Activated naive CD8-positive, alpha-beta T cell treated with anti-CD3 and anti-CD28 coated beads, Interleukin-2, amount 50 U/mL, for 24 hours (primary cell): Measurements from ENCODE around the gene LRRC8C.
"Not testable (repeated sequence)": the region's sequence is repeated elsewhere in the genome, so short reads cannot be mapped to it uniquely, and the experiment has no call there.

ENCODE experiments used
- ATAC-seq: fragments of 150-1000 bp; cut with Tn5 transposase; one replicate; pipeline ENCODE4 v1.10.0; 2021
- DNase-seq: peaks from one replicate; pipeline ENCODE4 v3.0.0; 2021
- H3K27ac Mint-ChIP-seq: one replicate; pipeline ENCODE4 v1.8.0; 2021; ENCODE audit warnings: mild to moderate bottlenecking, mixed read lengths
- H3K27me3 Mint-ChIP-seq: one replicate; pipeline ENCODE4 v1.8.0; 2021; ENCODE audit warnings: mixed read lengths
- H3K36me3 Mint-ChIP-seq: one replicate; pipeline ENCODE4 v1.8.0; 2021; ENCODE audit warnings: low read depth, mixed read lengths
- H3K4me1 Mint-ChIP-seq: one replicate; pipeline ENCODE4 v1.8.0; 2021; ENCODE audit warnings: mixed read lengths
- H3K4me3 Mint-ChIP-seq: one replicate; pipeline ENCODE4 v1.8.0; 2021; ENCODE audit warnings: mild to moderate bottlenecking, moderate library complexity, mixed read lengths
- H3K9me3 Mint-ChIP-seq: one replicate; pipeline ENCODE4 v1.8.0; 2021; ENCODE audit warnings: mixed read lengths

The LRRC8C gene

DNA sequence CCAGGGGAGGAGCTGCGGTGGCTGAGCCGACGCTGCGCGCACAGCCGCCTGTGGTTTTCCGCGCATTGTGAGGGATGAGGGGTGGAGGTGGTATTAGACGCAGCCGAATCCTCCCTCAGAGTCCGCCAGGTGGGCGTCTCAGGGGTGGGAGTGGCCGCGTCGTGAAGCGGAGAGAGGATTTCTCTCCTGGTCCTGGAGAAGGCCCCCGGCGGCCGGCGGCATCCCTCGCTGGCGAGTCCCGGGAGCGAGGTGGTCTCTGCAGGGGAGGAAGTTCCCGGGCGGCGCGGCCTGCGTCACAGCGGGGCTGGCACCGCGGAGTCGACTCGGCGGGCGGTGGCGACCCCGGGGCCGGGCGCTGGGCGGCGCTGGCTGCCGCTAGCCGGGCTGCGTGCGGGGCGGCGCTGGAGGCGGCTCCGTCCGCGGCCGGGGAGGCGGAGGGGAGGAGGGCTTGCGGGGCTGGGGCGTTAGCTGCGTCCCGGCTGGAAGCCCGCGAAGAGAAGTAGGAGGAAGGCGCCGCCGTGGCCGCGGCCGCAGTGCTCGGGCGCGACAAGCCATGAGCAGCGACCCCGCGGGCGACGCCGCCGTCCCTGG, at the start of gene LRRC8C:
Gene LRRC8C, plus strand, starts transcription at position 464 of the 591 bp plus-strand sequence. CDS start 53,354 bp downstream, outside the sequence.
- DNase-seq = peak; percentile 91

DNA sequence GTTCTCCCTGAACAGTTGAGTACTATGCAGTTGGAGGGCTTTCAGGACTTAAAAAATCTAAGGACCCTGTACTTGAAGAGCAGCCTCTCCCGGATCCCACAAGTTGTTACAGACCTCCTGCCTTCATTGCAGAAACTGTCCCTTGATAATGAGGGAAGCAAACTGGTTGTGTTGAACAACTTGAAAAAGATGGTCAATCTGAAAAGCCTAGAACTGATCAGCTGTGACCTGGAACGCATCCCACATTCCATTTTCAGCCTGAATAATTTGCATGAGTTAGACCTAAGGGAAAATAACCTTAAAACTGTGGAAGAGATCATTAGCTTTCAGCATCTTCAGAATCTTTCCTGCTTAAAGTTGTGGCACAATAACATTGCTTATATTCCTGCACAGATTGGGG, 48.7 kb upstream of the LRRC8C start:
- Mint-ChIP-seq H3K4me1 (peaks cover 60% of the 10 kb centered on the region), H3K27ac (no peak overlapping the region), H3K36me3 (peaks cover 79% of the 10 kb centered on the region), H3K4me3 (no peak overlapping the region), H3K27me3 (no peaks in the 10 kb centered on the region), H3K9me3 (no peaks in the 10 kb centered on the region)
- DNase-seq (no peak), ATAC-seq (no peak)

More for the DNA sequence above, at the start of gene LRRC8C:
- H3K4me3 Mint-ChIP-seq = peak within 1 kb of the TSS; percentile 89
- no peaks in the 10 kb centered on the region for H3K27me3 Mint-ChIP-seq
- H3K27ac Mint-ChIP-seq = peak within 1 kb of the TSS; percentile 93
- H3K4me1 Mint-ChIP-seq = peaks cover 71% of the 10 kb centered on the region
- no peaks in the 10 kb centered on the region for H3K9me3 Mint-ChIP-seq
- peak; percentile 85 for ATAC-seq
- peaks cover 44% of the 10 kb centered on the region for H3K36me3 Mint-ChIP-seq

GRCh38 chr1:89584781-89585180, 48.1 kb upstream of the LRRC8C start:
- Mint-ChIP-seq H3K27me3 (no peaks in the 10 kb centered on the region), H3K4me3 (no peak overlapping the region), H3K27ac (no peak overlapping the region), H3K4me1 (peaks cover 63% of the 10 kb centered on the region), H3K9me3 (no peaks in the 10 kb centered on the region), H3K36me3 (peaks cover 80% of the 10 kb centered on the region)
- DNase-seq (no peak), ATAC-seq (no peak)

GRCh38 chr1:89587729-89588161, 45.2 kb upstream of the LRRC8C start:
- H3K27me3 Mint-ChIP-seq = no peaks in the 10 kb centered on the region
- ATAC-seq = no peak
- peak overlapping the region; percentile 29 for H3K27ac Mint-ChIP-seq
- H3K9me3 Mint-ChIP-seq = no peaks in the 10 kb centered on the region
- peaks cover 63% of the 10 kb centered on the region for H3K36me3 Mint-ChIP-seq
- no peak for DNase-seq
- H3K4me3 Mint-ChIP-seq = no peak overlapping the region
- H3K4me1 Mint-ChIP-seq = peaks cover 68% of the 10 kb centered on the region

- DNase-seq (no peak), ATAC-seq (peak; percentile 57)
- H3K27me3 Mint-ChIP-seq = no peaks in the 10 kb centered on the region
- H3K4me3 Mint-ChIP-seq = no peak overlapping the region
- peaks cover 75% of the 10 kb centered on the region for H3K4me1 Mint-ChIP-seq
- H3K27ac Mint-ChIP-seq = peak overlapping the region; percentile 53
- peaks cover 60% of the 10 kb centered on the region for H3K36me3 Mint-ChIP-seq
- H3K9me3 Mint-ChIP-seq = no peaks in the 10 kb centered on the region
Measured at GRCh38 chr1:89588480-89588879, 44.4 kb upstream of the LRRC8C start.

DNA sequence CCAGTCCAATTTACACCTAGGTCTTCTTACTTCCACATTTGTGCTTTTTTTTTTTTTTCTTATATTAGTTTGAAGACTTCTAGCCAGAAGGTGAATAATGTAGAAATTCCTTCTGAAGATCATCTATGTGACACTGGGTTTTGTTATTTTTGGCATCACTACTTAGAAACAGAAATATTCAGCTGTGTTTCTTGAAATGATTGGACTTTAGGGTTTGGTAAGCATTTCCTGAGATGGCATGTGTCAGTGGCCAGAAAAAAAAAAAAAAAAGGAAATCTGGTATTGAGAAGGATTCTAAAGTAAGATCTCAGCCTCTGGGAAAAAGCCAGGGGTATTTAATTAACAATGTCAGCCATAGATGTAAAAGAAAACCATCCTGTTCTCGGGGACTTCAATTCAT, 43.4 kb upstream of the LRRC8C start:
- H3K4me3 Mint-ChIP-seq = no peak overlapping the region
- no peaks in the 10 kb centered on the region for H3K27me3 Mint-ChIP-seq
- no peak for DNase-seq
- H3K4me1 Mint-ChIP-seq = peaks cover 77% of the 10 kb centered on the region
- H3K9me3 Mint-ChIP-seq = no peaks in the 10 kb centered on the region
- peak overlapping the region; percentile 39 for H3K27ac Mint-ChIP-seq
- peaks cover 57% of the 10 kb centered on the region for H3K36me3 Mint-ChIP-seq
- peak; percentile 5 for ATAC-seq

DNA sequence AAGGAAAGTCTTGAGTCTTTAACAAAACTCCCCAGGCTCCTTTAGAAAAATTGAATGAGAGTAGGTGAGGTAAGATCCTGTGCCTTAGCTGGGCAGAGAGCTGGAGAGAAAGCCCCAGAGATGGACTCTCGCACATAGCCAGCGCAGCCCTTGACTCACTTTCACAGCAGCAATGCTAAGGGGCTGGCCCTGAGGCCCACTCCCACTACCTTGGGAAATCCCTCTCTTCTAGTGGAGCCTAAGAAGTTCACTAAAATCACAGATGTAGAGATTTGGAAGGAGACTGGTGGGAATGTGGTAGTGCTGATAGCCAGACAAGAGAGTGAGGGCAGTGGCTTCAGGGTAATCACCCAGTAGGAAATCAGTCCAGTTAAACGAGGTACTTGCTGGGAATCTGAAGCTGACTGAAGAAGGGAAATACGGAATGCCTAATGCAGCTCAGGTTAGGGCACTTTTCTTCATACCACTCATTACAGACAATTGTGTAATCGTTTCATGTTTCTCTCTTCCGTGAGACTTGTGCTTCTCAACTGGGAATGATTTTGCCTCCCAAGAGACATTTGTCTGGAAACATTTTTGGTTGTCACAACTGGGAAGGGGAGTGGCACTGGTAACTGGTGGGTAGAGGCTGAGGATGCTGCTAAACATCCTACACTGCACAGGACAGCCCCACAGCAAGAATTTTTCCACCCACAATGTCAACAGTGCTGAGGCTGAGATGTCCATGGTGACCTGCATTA, 42.4 kb upstream of the LRRC8C start:
- H3K27ac Mint-ChIP-seq = peak overlapping the region; percentile 39
- no peak overlapping the region for H3K4me3 Mint-ChIP-seq
- ATAC-seq (peak; percentile 72), DNase-seq (no peak)
- H3K36me3 Mint-ChIP-seq = peaks cover 52% of the 10 kb centered on the region
- H3K27me3 Mint-ChIP-seq = no peaks in the 10 kb centered on the region
- H3K4me1 Mint-ChIP-seq = peaks cover 68% of the 10 kb centered on the region
- no peaks in the 10 kb centered on the region for H3K9me3 Mint-ChIP-seq

DNA sequence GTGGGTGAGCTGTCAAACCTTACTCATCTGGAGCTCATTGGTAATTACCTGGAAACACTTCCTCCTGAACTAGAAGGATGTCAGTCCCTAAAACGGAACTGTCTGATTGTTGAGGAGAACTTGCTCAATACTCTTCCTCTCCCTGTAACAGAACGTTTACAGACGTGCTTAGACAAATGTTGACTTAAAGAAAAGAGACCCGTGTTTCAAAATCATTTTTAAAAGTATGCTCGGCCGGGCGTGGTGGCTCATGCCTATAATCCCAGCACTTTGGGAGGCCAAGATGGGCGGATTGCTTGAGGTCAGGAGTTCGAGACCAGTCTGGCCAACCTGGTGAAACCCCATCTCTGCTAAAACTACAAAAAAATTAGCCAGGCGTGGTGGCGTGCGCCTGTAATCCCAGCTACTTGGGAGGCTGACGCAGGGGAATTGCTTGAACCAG, 40.0 kb upstream of the LRRC8C start:
- Mint-ChIP-seq H3K36me3 (peaks cover 47% of the 10 kb centered on the region), H3K4me1 (peaks cover 68% of the 10 kb centered on the region)

GRCh38 chr1:89594096-89594740, 38.7 kb upstream of the LRRC8C start:
- peaks cover 69% of the 10 kb centered on the region for H3K4me1 Mint-ChIP-seq

More for the DNA sequence above, 40.0 kb upstream of the LRRC8C start:
- not testable (repeated sequence) for DNase-seq, ATAC-seq, H3K27ac Mint-ChIP-seq, H3K4me3 Mint-ChIP-seq, H3K9me3 Mint-ChIP-seq, H3K27me3 Mint-ChIP-seq

DNA sequence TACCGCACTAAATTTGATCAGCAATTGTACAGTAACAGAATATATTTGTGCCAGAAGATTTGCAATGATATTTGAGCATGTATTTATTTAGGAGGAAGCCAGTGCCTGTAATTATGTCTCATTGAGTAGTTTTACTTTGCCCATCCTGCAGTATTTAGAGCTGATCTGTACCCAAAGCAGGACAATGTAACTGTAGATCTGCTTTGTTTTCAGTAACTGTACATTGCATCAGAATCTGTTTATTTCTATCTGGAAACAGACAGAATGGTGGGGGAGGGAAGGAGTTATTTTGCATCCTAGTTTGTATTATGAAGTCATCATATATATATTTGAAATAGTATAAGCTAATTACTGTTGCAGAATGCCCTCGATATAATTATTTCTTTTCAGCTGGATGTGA, 36.2 kb upstream of the LRRC8C start:
- Mint-ChIP-seq H3K4me1 (peaks cover 72% of the 10 kb centered on the region), H3K27ac (no peak overlapping the region), H3K4me3 (no peak overlapping the region), H3K27me3 (no peaks in the 10 kb centered on the region), H3K36me3 (peaks cover 32% of the 10 kb centered on the region), H3K9me3 (no peaks in the 10 kb centered on the region)
- DNase-seq = no peak
- no peak for ATAC-seq

More at GRCh38 chr1:89594096-89594740, 38.7 kb upstream of the LRRC8C start:
- Mint-ChIP-seq H3K36me3 (peaks cover 42% of the 10 kb centered on the region), H3K9me3 (no peaks in the 10 kb centered on the region), H3K27ac (no peak overlapping the region), H3K27me3 (no peaks in the 10 kb centered on the region), H3K4me3 (no peak overlapping the region)
- ATAC-seq (no peak), DNase-seq (no peak)

DNA sequence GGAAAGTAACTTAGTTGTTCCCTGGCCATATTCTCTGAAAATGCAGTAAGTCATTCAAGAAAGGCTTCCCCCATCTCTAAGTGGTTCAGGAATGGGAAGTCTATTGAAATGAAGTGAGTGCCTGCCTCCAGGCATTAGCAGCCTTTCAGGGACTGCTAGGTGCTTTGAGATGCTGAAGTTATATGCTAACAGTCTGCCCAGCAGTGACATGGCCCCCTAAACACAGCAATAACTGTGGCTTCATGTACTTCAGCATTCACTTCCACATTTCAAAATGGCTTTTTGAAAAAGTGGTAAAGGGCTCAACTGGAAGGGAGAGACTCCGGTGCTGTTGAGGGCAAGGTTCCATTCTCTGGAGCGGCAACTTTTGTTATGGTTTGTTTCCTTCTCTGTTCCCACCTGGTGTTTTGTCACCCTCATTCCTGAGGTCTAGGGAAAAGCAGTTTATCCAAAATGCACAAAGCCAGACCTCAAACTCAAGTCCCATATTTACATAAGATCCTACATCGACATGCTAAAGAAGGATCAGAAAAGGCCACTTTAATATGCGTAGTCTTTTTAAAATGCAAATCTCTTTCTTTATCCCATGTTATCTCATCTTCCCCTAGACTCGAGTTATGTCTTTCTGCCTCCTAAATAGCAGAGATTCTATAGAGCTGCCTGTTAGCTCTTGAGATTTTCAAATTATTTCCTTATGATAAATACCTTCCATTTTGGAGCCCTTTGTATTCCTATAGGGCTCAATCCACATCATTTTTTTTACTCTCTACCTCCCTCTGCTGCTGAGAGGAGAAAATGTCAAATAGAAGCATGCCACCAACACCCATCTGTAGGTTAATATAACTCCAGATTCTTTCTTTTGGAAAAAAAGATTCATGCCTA, 34.2 kb upstream of the LRRC8C start:
- no peak for DNase-seq
- no peak overlapping the region for H3K4me3 Mint-ChIP-seq
- H3K9me3 Mint-ChIP-seq = no peaks in the 10 kb centered on the region
- peaks cover 24% of the 10 kb centered on the region for H3K36me3 Mint-ChIP-seq
- H3K27me3 Mint-ChIP-seq = no peaks in the 10 kb centered on the region
- ATAC-seq = no peak
- H3K4me1 Mint-ChIP-seq = peaks cover 75% of the 10 kb centered on the region
- H3K27ac Mint-ChIP-seq = peak overlapping the region; percentile 69

- Mint-ChIP-seq H3K4me3 (no peak overlapping the region), H3K27me3 (no peaks in the 10 kb centered on the region), H3K36me3 (peaks cover 21% of the 10 kb centered on the region), H3K4me1 (peaks cover 77% of the 10 kb centered on the region), H3K27ac (peak overlapping the region; percentile 69), H3K9me3 (no peaks in the 10 kb centered on the region)
- DNase-seq (no peak), ATAC-seq (no peak)
Measured at GRCh38 chr1:89599332-89599630, 33.6 kb upstream of the LRRC8C start.

DNA sequence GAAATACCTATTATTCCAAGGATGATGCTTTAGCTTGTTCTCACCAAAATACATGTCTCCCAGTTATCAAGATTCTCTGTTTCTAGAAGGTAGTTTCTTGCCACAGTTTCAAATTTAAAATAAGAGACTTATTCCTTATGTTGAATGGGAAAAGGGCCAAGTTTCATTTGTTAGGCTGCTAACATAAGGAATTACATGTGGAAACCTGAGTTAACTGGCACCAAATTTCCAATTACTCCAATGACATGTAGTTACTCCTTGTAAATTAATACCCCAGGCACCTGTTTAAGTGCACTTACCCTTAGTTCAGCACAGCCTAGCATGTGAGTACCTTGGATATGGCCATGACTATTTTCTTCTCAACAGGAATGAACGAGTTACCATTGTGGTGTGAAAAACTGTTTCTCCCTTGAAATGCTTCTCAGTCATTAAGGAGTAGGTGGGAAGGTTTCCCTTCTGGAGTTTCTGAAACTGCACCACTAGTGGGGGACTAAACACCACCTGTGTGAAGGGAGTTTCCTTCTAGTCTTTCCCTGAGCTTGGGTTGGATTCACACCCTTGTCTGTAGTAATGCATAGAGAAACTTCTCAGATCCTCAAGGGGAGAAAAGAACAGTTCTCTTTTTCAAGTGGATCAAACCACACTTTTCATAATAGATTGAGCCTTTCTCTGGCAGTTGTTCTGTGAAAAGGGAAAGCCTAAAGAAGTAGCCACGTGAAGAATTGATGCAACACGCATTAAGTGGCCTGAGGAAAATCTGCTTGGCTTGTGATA, 32.3 kb upstream of the LRRC8C start:
- Mint-ChIP-seq H3K9me3 (no peaks in the 10 kb centered on the region), H3K27ac (peak overlapping the region; percentile 94), H3K4me3 (peak overlapping the region; percentile 24), H3K4me1 (peaks cover 89% of the 10 kb centered on the region), H3K36me3 (peaks cover 14% of the 10 kb centered on the region), H3K27me3 (no peaks in the 10 kb centered on the region)
- ATAC-seq (peak; percentile 2), DNase-seq (no peak)
